NCI-H1048 (cell line): Measurements from ENCODE around the gene PGK2.
"Not testable (repeated sequence)": the region's sequence is repeated elsewhere in the genome, so short reads cannot be mapped to it uniquely, and the experiment has no call there.

Experiments
- DNase-seq: peaks from one replicate; lab custom pipeline; 2025; lab: John Stamatoyannopoulos, UW

PGK2 gene

GRCh38 chr6:49787176-49787575 lies at the start of gene PGK2:
Gene PGK2 (minus strand): TSS chr6:49787285. CDS start chr6:49787187, 98 bp downstream.
- no peak for DNase-seq

GRCh38 chr6:49835140-49835539 lies 48.1 kb upstream of the PGK2 start:
- no peak for DNase-seq

GRCh38 chr6:49833386-49833785 lies 46.3 kb upstream of the PGK2 start:
- DNase-seq = no peak

GRCh38 chr6:49826743-49827406 lies 39.8 kb upstream of the PGK2 start:
- DNase-seq = no peak

- DNase-seq = no peak
Observed at GRCh38 chr6:49815166-49815565, 28.1 kb upstream of the PGK2 start.

GRCh38 chr6:49813248-49813647 lies 26.2 kb upstream of the PGK2 start:
- DNase-seq = no peak

GRCh38 chr6:49806145-49806544 lies 19.1 kb upstream of the PGK2 start:
- DNase-seq = no peak

GRCh38 chr6:49805246-49805645 lies 18.2 kb upstream of the PGK2 start:
- DNase-seq = no peak

GRCh38 chr6:49801525-49801924 lies 14.4 kb upstream of the PGK2 start:
- DNase-seq = no peak

- no peak for DNase-seq
Observed at GRCh38 chr6:49799090-49799489, 12.0 kb upstream of the PGK2 start.

- not testable (repeated sequence) for DNase-seq
Observed at GRCh38 chr6:49796842-49797455, 9.9 kb upstream of the PGK2 start.

- DNase-seq = no peak
Observed at GRCh38 chr6:49790341-49790740, 3.3 kb upstream of the PGK2 start.

GRCh38 chr6:49784272-49784671 lies 2.8 kb downstream of the PGK2 start:
- DNase-seq = no peak

- no peak for DNase-seq
Observed at GRCh38 chr6:49782725-49783124, 4.4 kb downstream of the PGK2 start.

GRCh38 chr6:49782293-49782692 lies 4.8 kb downstream of the PGK2 start:
- DNase-seq = no peak

- DNase-seq = no peak
Observed at GRCh38 chr6:49776444-49776843, 10.6 kb downstream of the PGK2 start.

GRCh38 chr6:49775043-49775442 lies 12.0 kb downstream of the PGK2 start:
- no peak for DNase-seq

- DNase-seq = no peak
Observed at GRCh38 chr6:49772285-49772684, 14.8 kb downstream of the PGK2 start.

GRCh38 chr6:49766762-49767161 lies 20.3 kb downstream of the PGK2 start:
- DNase-seq = no peak

GRCh38 chr6:49764571-49765236 lies 22.4 kb downstream of the PGK2 start:
- DNase-seq = no peak

GRCh38 chr6:49744259-49744658 lies 42.8 kb downstream of the PGK2 start, which contains the start of gene CRISP3:
Gene CRISP3 (minus strand): TSS chr6:49744388. CDS start chr6:49744367, 21 bp downstream.
- DNase-seq = no peak

GRCh38 chr6:49743429-49743828 lies 43.7 kb downstream of the PGK2 start:
- no peak for DNase-seq

GRCh38 chr6:49739423-49739822 lies 47.7 kb downstream of the PGK2 start:
- DNase-seq = no peak
